HEK293 (cell line): Measurements from ENCODE around the gene TRAK1.

Experiments used
- CTCF ChIA-PET: fragments of 350-600 bp; formaldehyde crosslinking; extraction: SDS; loops from one replicate; lab custom pipeline; 2021; ENCODE audit warnings: antibody characterized with exemption; lab: Yijun Ruan, JAX
- POLR2A ChIA-PET: fragments of 300-600 bp; formaldehyde crosslinking; extraction: SDS; loops from one replicate; lab custom pipeline; 2020; ENCODE audit warnings: antibody characterized with exemption, inconsistent platforms; lab: Yijun Ruan, JAX
- H3K27ac ChIP-seq: fragments of 200-500 bp; sonication (Bioruptor generic); 2 replicates; pipeline ENCODE4 v1.5.1; 2014; ENCODE audit warnings: low read depth, low read length, control low read depth, inconsistent platforms; ENCODE audit errors: extremely low read depth
- H3K36me3 ChIP-seq, 2 experiments: fragments of 200-500 bp in 1 of 2; sonication (Bioruptor generic) in 1 of 2; 1 replicate in 1 of 2; 2 replicates in 1 of 2; pipeline ENCODE4 v1.5.1; 2014 to 2017; ENCODE audit warnings: inconsistent platforms in 2 of 2, low read length in 2 of 2; ENCODE audit not compliant: control insufficient read depth in 2 of 2, insufficient read depth in 1 of 2
- H3K4me1 ChIP-seq: fragments of 200-500 bp; sonication (Bioruptor generic); 2 replicates; pipeline ENCODE4 v1.5.1; 2014; ENCODE audit warnings: mild to moderate bottlenecking, low read length, inconsistent platforms; ENCODE audit not compliant: control insufficient read depth, insufficient read depth
- H3K4me3 ChIP-seq: 2 replicates; pipeline ENCODE4 v1.5.1; 2011; ENCODE audit warnings: low read depth, mild to moderate bottlenecking, control low read depth, low read length, moderate library complexity
- H3K9me3 ChIP-seq: fragments of 200-500 bp; sonication (Bioruptor generic); 2 replicates; pipeline ENCODE4 v1.5.1; 2014; ENCODE audit warnings: low read depth, low read length, inconsistent platforms; ENCODE audit not compliant: control insufficient read depth, insufficient read depth
- AEBP2 ChIP-seq: fragments of 450-650 bp; formaldehyde crosslinking; IDR thresholded peaks from 2 replicates; pipeline ENCODE4 v1.5.1; 2016; ENCODE audit warnings: missing biosample characterization, missing genetic modification characterization, borderline replicate concordance
- BCL6B ChIP-seq: fragments of 450-650 bp; formaldehyde crosslinking; IDR thresholded peaks from 2 replicates; pipeline ENCODE4 v1.5.1; 2017; ENCODE audit warnings: missing biosample characterization, missing genetic modification characterization
- ELK4 ChIP-seq: IDR thresholded peaks from 2 replicates; pipeline ENCODE4 v1.6.1; 2011; ENCODE audit warnings: mild to moderate bottlenecking, low read depth, low read length, borderline replicate concordance
- IKZF3 ChIP-seq: fragments of 450-650 bp; IDR thresholded peaks from 2 replicates; pipeline ENCODE4 v1.5.0; 2018; ENCODE audit warnings: missing biosample characterization, mild to moderate bottlenecking, missing genetic modification characterization, moderate library complexity
- KLF10 ChIP-seq: fragments of 450-650 bp; IDR thresholded peaks from 2 replicates; pipeline ENCODE4 v1.5.1; 2018; ENCODE audit warnings: missing biosample characterization, mild to moderate bottlenecking, missing genetic modification characterization
- KLF7 ChIP-seq: fragments of 450-650 bp; formaldehyde crosslinking; IDR thresholded peaks from 2 replicates; pipeline ENCODE4 v1.5.1; 2016; ENCODE audit warnings: missing biosample characterization, missing genetic modification characterization, borderline replicate concordance
- KLF8 ChIP-seq: fragments of 450-650 bp; formaldehyde crosslinking; IDR thresholded peaks from 2 replicates; pipeline ENCODE4 v1.5.1; 2016; ENCODE audit warnings: missing biosample characterization, missing genetic modification characterization
- ZBTB7A ChIP-seq: fragments of 450-650 bp; formaldehyde crosslinking; IDR thresholded peaks from 2 replicates; pipeline ENCODE4 v1.5.1; 2016; ENCODE audit warnings: low read depth, missing biosample characterization, missing genetic modification characterization
- ZFP37 ChIP-seq: fragments of 450-650 bp; formaldehyde crosslinking; IDR thresholded peaks from 2 replicates; pipeline ENCODE4 v1.5.1; 2016; ENCODE audit warnings: missing biosample characterization, missing genetic modification characterization
- ZNF121 ChIP-seq: fragments of 450-650 bp; formaldehyde crosslinking; IDR thresholded peaks from 2 replicates; pipeline ENCODE4 v1.5.1; 2016; ENCODE audit warnings: missing biosample characterization, missing genetic modification characterization
- ZNF133 ChIP-seq: fragments of 450-650 bp; formaldehyde crosslinking; IDR thresholded peaks from 2 replicates; pipeline ENCODE4 v1.5.1; 2016; ENCODE audit warnings: missing biosample characterization, missing genetic modification characterization
- ZNF157 ChIP-seq: fragments of 450-650 bp; formaldehyde crosslinking; IDR thresholded peaks from 2 replicates; pipeline ENCODE4 v1.5.1; 2016; ENCODE audit warnings: missing biosample characterization, missing genetic modification characterization
- ZNF18 ChIP-seq: fragments of 450-650 bp; formaldehyde crosslinking; IDR thresholded peaks from 2 replicates; pipeline ENCODE4 v1.5.1; 2016; ENCODE audit warnings: missing biosample characterization, missing genetic modification characterization
- ZNF354C ChIP-seq: fragments of 450-650 bp; formaldehyde crosslinking; IDR thresholded peaks from 2 replicates; pipeline ENCODE4 v1.5.1; 2016; ENCODE audit warnings: missing biosample characterization, missing genetic modification characterization, low read depth, borderline replicate concordance
- ZNF521 ChIP-seq: fragments of 450-650 bp; formaldehyde crosslinking; IDR thresholded peaks from 2 replicates; pipeline ENCODE4 v1.5.1; 2017; ENCODE audit warnings: missing biosample characterization, mild to moderate bottlenecking, missing genetic modification characterization
- ZNF639 ChIP-seq: fragments of 450-650 bp; formaldehyde crosslinking; IDR thresholded peaks from 2 replicates; pipeline ENCODE4 v1.5.1; 2016; ENCODE audit warnings: missing biosample characterization, missing genetic modification characterization
- ZNF830 ChIP-seq: fragments of 450-650 bp; IDR thresholded peaks from 2 replicates; pipeline ENCODE4 v1.5.0; 2018; ENCODE audit warnings: missing biosample characterization, missing genetic modification characterization, low read depth, mild to moderate bottlenecking, moderate library complexity
- ZSCAN16 ChIP-seq: fragments of 450-650 bp; formaldehyde crosslinking; IDR thresholded peaks from 2 replicates; pipeline ENCODE4 v1.5.1; 2016; ENCODE audit warnings: missing biosample characterization, missing genetic modification characterization

TRAK1 gene

GRCh38 chr3:42166662-42167300 lies 75.6 kb downstream of the TRAK1 start:
- Histone ChIP-seq H3K9me3 (no peaks in the 10 kb centered on the region), H3K4me1 (no peaks in the 10 kb centered on the region), H3K27ac (no peak overlapping the region), H3K36me3 (no peaks in the 10 kb centered on the region), H3K4me3 (no peak overlapping the region)
- ChIA-PET POLR2A (no interaction called here), CTCF (interaction anchor here (2.2 kb wide), 1 partner anchor 25 kb away, joined by 14 read pairs; no protein-coding TSS in a partner anchor)
- TF ChIP-seq ZNF830 (tag by site-specific recombination): no peak
- TF ChIP-seq ZNF157 (tag by site-specific recombination): peak; percentile 56

- Histone ChIP-seq H3K9me3 (no peaks in the 10 kb centered on the region), H3K27ac (no peak overlapping the region), H3K4me3 (no peak overlapping the region), H3K4me1 (no peaks in the 10 kb centered on the region), H3K36me3 (no peaks in the 10 kb centered on the region)
- ChIA-PET CTCF (interaction anchor here (1.0 kb wide), 1 partner anchor 22 kb away, joined by 5 read pairs; no protein-coding TSS in a partner anchor), POLR2A (no interaction called here)
- TF ChIP-seq ZSCAN16 (no peak), ZNF133 (tag by site-specific recombination) (no peak), ZNF157 (tag by site-specific recombination) (no peak), ZNF830 (tag by site-specific recombination) (no peak), ZFP37 (tag by site-specific recombination) (no peak), ZBTB7A (tag by site-specific recombination) (no peak), ZNF354C (tag by site-specific recombination) (no peak), BCL6B (tag by site-specific recombination) (no peak), ZNF521 (tag by site-specific recombination) (no peak), AEBP2 (no peak), IKZF3 (tag by site-specific recombination) (no peak), ZNF18 (tag by site-specific recombination) (no peak), KLF7 (tag by site-specific recombination) (no peak), KLF8 (tag by site-specific recombination) (no peak), ZNF121 (tag by site-specific recombination) (no peak), ZNF639 (tag by site-specific recombination) (no peak), ELK4 (no peak), KLF10 (tag by site-specific recombination) (no peak)
Observed at GRCh38 chr3:42169579-42170120, 78.5 kb downstream of the TRAK1 start.
